Hepatocyte (in vitro differentiated cells): ENCODE results near the gene CES3.

ENCODE experiments used
- CTCF ChIP-seq: fragments of 200-600 bp; sonication (generic); IDR thresholded peaks from 2 replicates; pipeline ENCODE4 v1.5.1; 2016; ENCODE audit warnings: antibody characterized with exemption, mild to moderate bottlenecking; ENCODE audit not compliant: poor library complexity
- EZH2phosphoT487 ChIP-seq: fragments of 200-600 bp; sonication (generic); IDR thresholded peaks from one replicate; pipeline ENCODE4 v1.6.1; 2018; ENCODE audit warnings: antibody characterized with exemption, mild to moderate bottlenecking, low read depth, moderate library complexity; ENCODE audit not compliant: unreplicated experiment, severe bottlenecking

- no peak for TF ChIP-seq CTCF
- no peak for TF ChIP-seq EZH2phosphoT487
Observed at GRCh38 chr16:66932076-66932475, 29.0 kb upstream of the CES3 start.
